HG03045 (cell line): ENCODE measurements around the gene ABAT.

Experiments
- ATAC-seq: cut with Tn5 transposase; IDR thresholded peaks from one replicate; pipeline ENCODE4 v1.9.1; 2021; ENCODE audit warnings: mild to moderate bottlenecking, moderate library complexity; ENCODE audit not compliant: unreplicated experiment

The ABAT gene

GRCh38 chr16:8808009-8808408 is 133.6 kb downstream of the ABAT start:
- no peak for ATAC-seq

- ATAC-seq: no peak
Observed at GRCh38 chr16:8808613-8809353, 134.4 kb downstream of the ABAT start.

- ATAC-seq: no peak
Observed at GRCh38 chr16:8812162-8812843, 137.9 kb downstream of the ABAT start.

GRCh38 chr16:8814095-8814806 is 139.8 kb downstream of the ABAT start:
- no peak for ATAC-seq

- ATAC-seq: no peak
Observed at GRCh38 chr16:8816967-8817655, 142.7 kb downstream of the ABAT start.

GRCh38 chr16:8818504-8819270 is 144.3 kb downstream of the ABAT start:
- no peak for ATAC-seq

GRCh38 chr16:8819411-8820034 is 145.1 kb downstream of the ABAT start:
- ATAC-seq: no peak

GRCh38 chr16:8822403-8822802 is 148.0 kb downstream of the ABAT start:
- no peak for ATAC-seq

- ATAC-seq: no peak
Observed at GRCh38 chr16:8826278-8826879, 152.0 kb downstream of the ABAT start.

GRCh38 chr16:8828541-8829165 is 154.2 kb downstream of the ABAT start:
- ATAC-seq: no peak

- no peak for ATAC-seq
Observed at GRCh38 chr16:8831450-8831849, 157.0 kb downstream of the ABAT start.

- no peak for ATAC-seq
Observed at GRCh38 chr16:8831871-8832716, 157.7 kb downstream of the ABAT start.

- ATAC-seq: no peak
Observed at GRCh38 chr16:8832717-8833105, 158.3 kb downstream of the ABAT start.
